ENCODE results near the gene UNCX. TPM values are rescaled to one million over a fixed set of nuclear protein-coding genes. Genes with fewer than 3 reads are reported as not detected.
"Not testable (repeated sequence)": the region's sequence is repeated elsewhere in the genome, so short reads cannot be mapped to it uniquely, and the experiment has no call there.

UNCX gene
- total and polyA plus RNA-seq, 2 of the 4 experiments (the other 2 are of a cell fraction) = not detected

DNA sequence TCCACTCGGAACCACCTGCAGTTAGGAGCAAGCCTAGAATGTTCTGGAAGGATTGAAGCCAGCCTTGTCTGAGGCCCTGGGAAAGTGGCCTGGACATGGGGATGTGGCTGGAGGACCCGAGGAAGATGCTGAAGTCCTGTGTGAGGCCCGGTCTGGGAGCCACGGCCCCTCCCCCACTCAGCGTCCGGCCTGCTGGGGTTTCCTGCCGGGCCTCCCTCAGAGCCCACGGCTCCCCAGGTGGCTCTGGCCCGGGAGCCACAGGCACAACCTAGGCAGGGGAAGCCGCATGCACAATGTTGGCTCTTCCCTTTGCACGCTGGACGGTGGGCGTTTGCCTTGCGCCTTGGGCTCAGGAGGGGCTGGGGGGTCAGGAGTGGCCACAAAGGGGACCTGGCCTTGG, 39.0 kb downstream of the UNCX start:
- H2BK15ac ChIP-seq (ENCODE audit: low read depth, low read length) = no peak overlapping the region
- H3K9me1 ChIP-seq (ENCODE audit: insufficient read depth, low read length) = no peaks in the 10 kb centered on the region
- H2AK9ac ChIP-seq (replicated peaks; ENCODE audit: low read depth, low read length, poor library complexity) = no peak overlapping the region
- ATAC-seq (ENCODE audit: low read depth) (no peak), DNase-seq (no peak)
- no peak overlapping the region for H3K56ac ChIP-seq (ENCODE audit: extremely low read depth, insufficient read depth, low read length)
- H2BK120ac ChIP-seq (ENCODE audit: low read depth, low read length) = no peak overlapping the region
- ChIA-PET POLR2A (ENCODE audit: unreplicated experiment) (no interaction called here), CTCF (no interaction called here)
- H3K4me1 ChIP-seq (ENCODE audit: control insufficient read depth, insufficient read depth, low read length) = no peaks in the 10 kb centered on the region
- BruUV-seq (replicated peaks) = no TSS peak
- no peak overlapping the region for H3K18ac ChIP-seq (ENCODE audit: low read depth, low read length)
- no peak overlapping the region for H3K14ac ChIP-seq (replicated peaks; ENCODE audit: low read depth, low read length)
- no peak overlapping the region for H3K4ac ChIP-seq (ENCODE audit: low read depth, low read length)
- in situ Hi-C loops (cut with MboI; ENCODE audit: low sequenced_read_pairs) (no loop called here), intact Hi-C loops (cut with micrococcal nuclease) (no loop called here), dilution Hi-C loops (cut with HindIII; ENCODE audit: low sequenced_read_pairs, unreplicated experiment) (no loop called here)
- no peak overlapping the region for H4K8ac ChIP-seq (ENCODE audit: low read depth in 2 of 2, low read length in 2 of 2)
- H3K36me3 ChIP-seq (ENCODE audit: control insufficient read depth, insufficient read depth, low read length) = no peaks in the 10 kb centered on the region
- no peak overlapping the region for H3K23ac ChIP-seq (ENCODE audit: low read depth, low read length)
- H2AK5ac ChIP-seq (ENCODE audit: low read depth, low read length) = no peak overlapping the region
- H3K9ac ChIP-seq (ENCODE audit: low read depth, low read length) = no peak overlapping the region
- TF ChIP-seq POLR2A (IDR thresholded peaks at IDR 0.05; ENCODE audit: low read depth, low read length) = no peak
- TF ChIP-seq ELK1 (IDR thresholded peaks at IDR 0.05; ENCODE audit: borderline replicate concordance, low read depth, low read length) = no peak
- no peak overlapping the region for H2BK5ac ChIP-seq (ENCODE audit: low read depth, low read length, poor library complexity, severe bottlenecking)
- H3K9me3 ChIP-seq (ENCODE audit: control insufficient read depth, insufficient read depth, low read length) = peaks cover 3% of the 10 kb centered on the region; the same call in 1 of the 2 replicates
- H4K20me1 ChIP-seq (ENCODE audit: insufficient read depth, low read length) = no peaks in the 10 kb centered on the region
- no peak overlapping the region for H2BK20ac ChIP-seq (ENCODE audit: low read depth, low read length)
- H3K27me3 ChIP-seq (ENCODE audit: control insufficient read depth, insufficient read depth, low read length) = peaks cover 33% of the 10 kb centered on the region
- H3K4me3 ChIP-seq (ENCODE audit: insufficient read depth, low read depth, low read length) = no peak overlapping the region
- H4K5ac ChIP-seq (ENCODE audit: low read depth, low read length) = no peak overlapping the region
- H3K79me1 ChIP-seq (ENCODE audit: low read depth in 1 of 2, low read length in 2 of 2) = no peaks in the 10 kb centered on the region
- H4K91ac ChIP-seq (ENCODE audit: insufficient read depth, low read depth, low read length) = no peak overlapping the region
- no CpG with 5 or more reads among the region's 14 CpGs for WGBS, 2 experiments (ENCODE audit: extremely low coverage in 2 of 2, insufficient read length in 1 of 2)
- no peak overlapping the region for H3K4me2 ChIP-seq (ENCODE audit: low read depth, low read length)
- H3K27ac ChIP-seq (ENCODE audit: insufficient read depth, low read length) = no peak overlapping the region
- no peak overlapping the region for H2AFZ ChIP-seq (replicated peaks; ENCODE audit: low read length, poor library complexity)

DNA sequence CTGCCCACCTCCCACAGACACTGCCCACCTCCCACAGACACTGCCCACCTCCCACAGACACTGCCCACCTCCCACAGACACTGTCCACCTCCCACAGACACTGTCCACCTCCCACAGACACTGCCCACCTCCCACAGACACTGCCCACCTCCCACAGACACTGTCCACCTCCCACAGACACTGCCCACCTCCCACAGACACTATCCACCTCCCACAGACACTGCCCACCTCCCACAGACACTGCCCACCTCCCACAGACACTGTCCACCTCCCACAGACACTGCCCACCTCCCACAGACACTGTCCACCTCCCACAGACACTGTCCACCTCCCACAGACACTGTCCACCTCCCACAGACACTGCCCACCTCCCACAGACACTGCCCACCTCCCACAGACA, 39.5 kb downstream of the UNCX start:
- H3K36me3 ChIP-seq (ENCODE audit: control insufficient read depth, insufficient read depth, low read length); ATAC-seq (ENCODE audit: low read depth); H2BK20ac ChIP-seq (ENCODE audit: low read depth, low read length); H2AK9ac ChIP-seq (replicated peaks; ENCODE audit: low read depth, low read length, poor library complexity); H2BK120ac ChIP-seq (ENCODE audit: low read depth, low read length); DNase-seq; H3K9me3 ChIP-seq (ENCODE audit: control insufficient read depth, insufficient read depth, low read length); H4K5ac ChIP-seq (ENCODE audit: low read depth, low read length); in situ Hi-C loops (cut with MboI; ENCODE audit: low sequenced_read_pairs); H3K4me2 ChIP-seq (ENCODE audit: low read depth, low read length); dilution Hi-C loops (cut with HindIII; ENCODE audit: low sequenced_read_pairs, unreplicated experiment); H2AFZ ChIP-seq (replicated peaks; ENCODE audit: low read length, poor library complexity); H3K9ac ChIP-seq (ENCODE audit: low read depth, low read length); POLR2A ChIA-PET (ENCODE audit: unreplicated experiment); CTCF ChIA-PET; H4K8ac ChIP-seq (ENCODE audit: low read depth in 2 of 2, low read length in 2 of 2); H3K4me1 ChIP-seq (ENCODE audit: control insufficient read depth, insufficient read depth, low read length); H2AK5ac ChIP-seq (ENCODE audit: low read depth, low read length); H3K14ac ChIP-seq (replicated peaks; ENCODE audit: low read depth, low read length); H2BK15ac ChIP-seq (ENCODE audit: low read depth, low read length); H4K91ac ChIP-seq (ENCODE audit: insufficient read depth, low read depth, low read length); H3K18ac ChIP-seq (ENCODE audit: low read depth, low read length); BruUV-seq (replicated peaks); H3K27ac ChIP-seq (ENCODE audit: insufficient read depth, low read length); H3K4me3 ChIP-seq (ENCODE audit: insufficient read depth, low read depth, low read length); H3K9me1 ChIP-seq (ENCODE audit: insufficient read depth, low read length); intact Hi-C loops (cut with micrococcal nuclease); H4K20me1 ChIP-seq (ENCODE audit: insufficient read depth, low read length); H3K79me1 ChIP-seq (ENCODE audit: low read depth in 1 of 2, low read length in 2 of 2); H3K23ac ChIP-seq (ENCODE audit: low read depth, low read length); H2BK5ac ChIP-seq (ENCODE audit: low read depth, low read length, poor library complexity, severe bottlenecking); H3K4ac ChIP-seq (ENCODE audit: low read depth, low read length); H3K56ac ChIP-seq (ENCODE audit: extremely low read depth, insufficient read depth, low read length): not testable (repeated sequence)
- H3K27me3 ChIP-seq (ENCODE audit: control insufficient read depth, insufficient read depth, low read length) = peaks cover 30% of the 10 kb centered on the region

All from IMR-90 (cell line).